Measurements from ENCODE around the gene EVPL. TPM values are rescaled to one million over a fixed set of nuclear protein-coding genes. Genes with fewer than 3 reads are reported as not detected.

EVPL gene
- total RNA-seq, 1 donor from 2014 or later, result not detected

- Histone ChIP-seq H4K20me1 (ENCODE audit: low read depth) (no peaks in the 10 kb centered on the region), H3K9ac (no peak overlapping the region), H3K4me3 (no peak overlapping the region), H3K36me3 (no peaks in the 10 kb centered on the region), H3K4me2 (no peak overlapping the region), H3K4me1 (no peaks in the 10 kb centered on the region), H2AFZ (replicated peaks) (no peak overlapping the region), H3K9me3 (ENCODE audit: low read depth) (no peaks in the 10 kb centered on the region), H3K79me2 (ENCODE audit: low read depth) (no peaks in the 10 kb centered on the region), H3F3A (ENCODE audit: low read depth) (no peaks in the 10 kb centered on the region), H3K27ac (no peak overlapping the region), H3K27me3 (no peaks in the 10 kb centered on the region)
- Mint-ChIP-seq H3K4me3 (no peak overlapping the region), H3K9me3 (no peaks in the 10 kb centered on the region), H3K27ac (no peak overlapping the region), H3K4me1 (peaks cover 9% of the 10 kb centered on the region), H3K27me3 (ENCODE audit: insufficient read depth, low read depth) (peaks cover 5% of the 10 kb centered on the region), H3K36me3 (no peaks in the 10 kb centered on the region)
- TF ChIP-seq EZH2phosphoT487 (IDR thresholded peaks at IDR 0.05) (no peak), EZH2 (IDR thresholded peaks at IDR 0.05) (no peak)
- TF ChIP-seq, protein P1, sequence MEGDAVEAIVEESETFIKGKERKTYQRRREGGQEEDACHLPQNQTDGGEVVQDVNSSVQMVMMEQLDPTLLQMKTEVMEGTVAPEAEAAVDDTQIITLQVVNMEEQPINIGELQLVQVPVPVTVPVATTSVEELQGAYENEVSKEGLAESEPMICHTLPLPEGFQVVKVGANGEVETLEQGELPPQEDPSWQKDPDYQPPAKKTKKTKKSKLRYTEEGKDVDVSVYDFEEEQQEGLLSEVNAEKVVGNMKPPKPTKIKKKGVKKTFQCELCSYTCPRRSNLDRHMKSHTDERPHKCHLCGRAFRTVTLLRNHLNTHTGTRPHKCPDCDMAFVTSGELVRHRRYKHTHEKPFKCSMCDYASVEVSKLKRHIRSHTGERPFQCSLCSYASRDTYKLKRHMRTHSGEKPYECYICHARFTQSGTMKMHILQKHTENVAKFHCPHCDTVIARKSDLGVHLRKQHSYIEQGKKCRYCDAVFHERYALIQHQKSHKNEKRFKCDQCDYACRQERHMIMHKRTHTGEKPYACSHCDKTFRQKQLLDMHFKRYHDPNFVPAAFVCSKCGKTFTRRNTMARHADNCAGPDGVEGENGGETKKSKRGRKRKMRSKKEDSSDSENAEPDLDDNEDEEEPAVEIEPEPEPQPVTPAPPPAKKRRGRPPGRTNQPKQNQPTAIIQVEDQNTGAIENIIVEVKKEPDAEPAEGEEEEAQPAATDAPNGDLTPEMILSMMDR (IDR thresholded peaks at IDR 0.05), result no peak
- DNase-seq (ENCODE audit: low spot score), result no peak
Observed at GRCh38 chr17:75995385-75995925, 31.7 kb downstream of the EVPL start.

GRCh38 chr17:75994802-75995370 lies 32.2 kb downstream of the EVPL start:
- H3F3A ChIP-seq (ENCODE audit: low read depth), result no peaks in the 10 kb centered on the region
- no peaks in the 10 kb centered on the region for H3K36me3 Mint-ChIP-seq
- peak overlapping the region; percentile 37 for H3K27ac Mint-ChIP-seq
- H3K27ac ChIP-seq, result no peak overlapping the region
- H3K9me3 Mint-ChIP-seq, result no peaks in the 10 kb centered on the region
- no peaks in the 10 kb centered on the region for H4K20me1 ChIP-seq (ENCODE audit: low read depth)
- no peak overlapping the region for H3K4me3 Mint-ChIP-seq
- no peaks in the 10 kb centered on the region for H3K9me3 ChIP-seq (ENCODE audit: low read depth)
- TF ChIP-seq EZH2 (IDR thresholded peaks at IDR 0.05), result no peak
- TF ChIP-seq EZH2phosphoT487 (IDR thresholded peaks at IDR 0.05), result no peak
- TF ChIP-seq, protein P1 (IDR thresholded peaks at IDR 0.05), result no peak
- H2AFZ ChIP-seq (replicated peaks), result no peak overlapping the region
- peaks cover 5% of the 10 kb centered on the region for H3K27me3 Mint-ChIP-seq (ENCODE audit: insufficient read depth, low read depth)
- DNase-seq (ENCODE audit: low spot score), result no peak
- no peaks in the 10 kb centered on the region for H3K79me2 ChIP-seq (ENCODE audit: low read depth)
- H3K4me2 ChIP-seq, result no peak overlapping the region
- peaks cover 9% of the 10 kb centered on the region for H3K4me1 Mint-ChIP-seq
- H3K36me3 ChIP-seq, result no peaks in the 10 kb centered on the region
- H3K9ac ChIP-seq, result no peak overlapping the region
- no peak overlapping the region for H3K4me3 ChIP-seq
- H3K27me3 ChIP-seq, result no peaks in the 10 kb centered on the region
- no peaks in the 10 kb centered on the region for H3K4me1 ChIP-seq

DNA sequence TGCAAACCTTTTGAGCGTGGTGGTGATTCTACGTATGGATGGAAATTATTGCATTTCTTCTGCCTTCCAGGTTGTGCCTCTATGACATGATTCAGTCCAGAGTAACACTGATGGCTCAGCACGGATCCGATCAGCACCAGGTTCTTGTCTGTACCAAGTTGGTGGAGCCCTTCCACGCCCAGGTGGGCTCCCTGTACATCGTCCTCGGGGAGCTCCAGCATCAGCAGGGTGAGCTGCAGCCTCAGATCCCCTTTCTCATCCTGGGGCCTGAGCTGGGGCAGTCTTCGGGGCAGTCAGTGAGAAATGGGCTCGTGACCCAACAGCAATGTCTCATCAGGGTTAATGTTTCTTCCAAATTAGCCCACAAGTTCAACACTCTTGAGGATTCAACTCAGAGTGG lies 35.7 kb downstream of the EVPL start:
- TF ChIP-seq, protein P1 (IDR thresholded peaks at IDR 0.05), result no peak
- no peak for TF ChIP-seq EZH2 (IDR thresholded peaks at IDR 0.05)
- TF ChIP-seq EZH2phosphoT487 (IDR thresholded peaks at IDR 0.05), result no peak
- no peak overlapping the region for H3K27ac ChIP-seq
- no peak overlapping the region for H3K4me3 Mint-ChIP-seq
- no peaks in the 10 kb centered on the region for H3K9me3 Mint-ChIP-seq
- H4K20me1 ChIP-seq (ENCODE audit: low read depth), result no peaks in the 10 kb centered on the region
- H3K36me3 ChIP-seq, result no peaks in the 10 kb centered on the region
- H3F3A ChIP-seq (ENCODE audit: low read depth), result no peaks in the 10 kb centered on the region
- H3K36me3 Mint-ChIP-seq, result no peaks in the 10 kb centered on the region
- no peak overlapping the region for H2AFZ ChIP-seq (replicated peaks)
- no peaks in the 10 kb centered on the region for H3K9me3 ChIP-seq (ENCODE audit: low read depth)
- peaks cover 2% of the 10 kb centered on the region for H3K27me3 Mint-ChIP-seq (ENCODE audit: insufficient read depth, low read depth)
- no peaks in the 10 kb centered on the region for H3K27me3 ChIP-seq
- H3K4me1 ChIP-seq, result no peaks in the 10 kb centered on the region
- no peaks in the 10 kb centered on the region for H3K4me1 Mint-ChIP-seq
- DNase-seq (ENCODE audit: low spot score), result no peak
- no peak overlapping the region for H3K9ac ChIP-seq
- H3K27ac Mint-ChIP-seq, result no peak overlapping the region
- no peak overlapping the region for H3K4me2 ChIP-seq
- no peaks in the 10 kb centered on the region for H3K79me2 ChIP-seq (ENCODE audit: low read depth)
- no peak overlapping the region for H3K4me3 ChIP-seq

Data from neural progenitor cell (in vitro differentiated cells).